Astrocyte (in vitro differentiated cells and primary cell): ENCODE measurements around the gene NTRK3.

Experiments
- EZH2 ChIP-seq: IDR thresholded peaks from 2 replicates; pipeline ENCODE4 v1.6.1; 2012; ENCODE audit warnings: mild to moderate bottlenecking, low read length, inconsistent platforms; ENCODE audit not compliant: insufficient read depth
- TF ChIP-seq, protein P1 (sequence below): IDR thresholded peaks from 2 replicates; pipeline ENCODE4 v1.5.1; 2011; ENCODE audit warnings: low read depth, mild to moderate bottlenecking, inconsistent platforms, low read length, moderate library complexity; ENCODE audit not compliant: insufficient read depth

DNA sequence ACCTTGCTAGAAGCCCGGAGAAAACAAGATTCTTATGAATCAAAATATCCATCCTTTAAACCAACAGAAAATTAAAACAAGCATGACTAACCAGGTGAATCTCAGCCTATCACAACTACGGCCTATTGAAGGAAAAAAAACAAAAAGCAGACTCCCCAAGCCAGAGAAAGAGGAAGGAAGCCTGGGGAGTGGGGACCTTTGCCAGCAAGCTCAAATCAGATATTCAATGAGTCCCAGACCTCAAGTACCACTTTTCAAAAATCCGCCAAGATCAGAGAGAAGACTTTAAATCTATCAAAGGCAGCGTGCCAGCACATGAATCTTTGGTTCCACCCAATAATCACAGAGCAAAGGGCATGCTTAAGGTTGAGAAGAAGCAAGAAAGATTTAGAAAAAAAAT lies 253.8 kb downstream of the NTRK3 start:
- TF ChIP-seq, protein P1, sequence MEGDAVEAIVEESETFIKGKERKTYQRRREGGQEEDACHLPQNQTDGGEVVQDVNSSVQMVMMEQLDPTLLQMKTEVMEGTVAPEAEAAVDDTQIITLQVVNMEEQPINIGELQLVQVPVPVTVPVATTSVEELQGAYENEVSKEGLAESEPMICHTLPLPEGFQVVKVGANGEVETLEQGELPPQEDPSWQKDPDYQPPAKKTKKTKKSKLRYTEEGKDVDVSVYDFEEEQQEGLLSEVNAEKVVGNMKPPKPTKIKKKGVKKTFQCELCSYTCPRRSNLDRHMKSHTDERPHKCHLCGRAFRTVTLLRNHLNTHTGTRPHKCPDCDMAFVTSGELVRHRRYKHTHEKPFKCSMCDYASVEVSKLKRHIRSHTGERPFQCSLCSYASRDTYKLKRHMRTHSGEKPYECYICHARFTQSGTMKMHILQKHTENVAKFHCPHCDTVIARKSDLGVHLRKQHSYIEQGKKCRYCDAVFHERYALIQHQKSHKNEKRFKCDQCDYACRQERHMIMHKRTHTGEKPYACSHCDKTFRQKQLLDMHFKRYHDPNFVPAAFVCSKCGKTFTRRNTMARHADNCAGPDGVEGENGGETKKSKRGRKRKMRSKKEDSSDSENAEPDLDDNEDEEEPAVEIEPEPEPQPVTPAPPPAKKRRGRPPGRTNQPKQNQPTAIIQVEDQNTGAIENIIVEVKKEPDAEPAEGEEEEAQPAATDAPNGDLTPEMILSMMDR: no peak
- TF ChIP-seq EZH2: no peak
